ENCODE measurements around the gene LTO1.
"Not testable (repeated sequence)": the region's sequence is repeated elsewhere in the genome, so short reads cannot be mapped to it uniquely, and the experiment has no call there.

LTO1 gene

GRCh38 chr11:69634590-69634989, 40.6 kb downstream of the LTO1 start:
- DNase-seq (ENCODE audit: low spot score) = no peak

GRCh38 chr11:69634069-69634468, 41.1 kb downstream of the LTO1 start:
- DNase-seq (ENCODE audit: low spot score) = no peak

GRCh38 chr11:69632900-69633299, 42.3 kb downstream of the LTO1 start:
- no peak for DNase-seq (ENCODE audit: low spot score)

DNA sequence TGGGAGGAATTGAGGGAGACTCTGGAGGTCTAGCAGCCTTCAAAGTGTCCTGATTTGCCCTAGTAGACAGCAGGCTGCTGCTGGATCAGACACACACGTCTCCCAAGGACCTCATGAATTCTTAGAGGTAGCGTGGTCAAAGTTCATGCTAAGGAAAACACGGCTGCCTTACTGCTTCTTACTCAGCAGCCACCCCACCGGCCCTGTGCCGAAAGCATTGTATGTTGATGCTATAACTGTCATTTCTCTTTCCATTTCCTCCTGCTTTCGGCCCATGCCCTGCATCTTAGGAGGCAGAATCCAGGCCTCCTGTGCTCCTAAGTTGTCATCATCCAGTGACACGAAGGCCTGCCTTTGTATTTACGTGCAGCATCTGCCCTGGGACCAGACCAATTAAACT, 44.7 kb downstream of the LTO1 start:
- DNase-seq (ENCODE audit: low spot score) = no peak

DNA sequence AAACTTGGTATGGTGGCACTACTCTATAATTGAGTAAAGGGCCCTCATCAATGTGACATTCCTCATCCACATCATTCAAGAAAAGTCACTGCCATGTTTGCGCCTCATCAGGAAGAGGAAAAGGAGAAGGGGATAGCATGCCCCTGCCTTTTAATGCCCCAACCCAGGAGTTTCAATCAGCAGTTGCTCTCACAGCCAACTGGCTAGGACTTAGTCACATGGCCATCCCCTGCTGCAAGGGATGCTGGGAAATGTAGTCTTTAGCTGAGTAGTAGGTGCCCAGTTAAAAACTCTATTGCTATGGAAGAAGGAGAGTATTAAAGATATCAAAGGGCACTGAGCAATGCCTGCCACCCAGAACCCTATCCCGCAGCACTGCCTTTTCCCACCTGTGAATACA, 45.1 kb downstream of the LTO1 start:
- DNase-seq (ENCODE audit: low spot score) = no peak

DNA sequence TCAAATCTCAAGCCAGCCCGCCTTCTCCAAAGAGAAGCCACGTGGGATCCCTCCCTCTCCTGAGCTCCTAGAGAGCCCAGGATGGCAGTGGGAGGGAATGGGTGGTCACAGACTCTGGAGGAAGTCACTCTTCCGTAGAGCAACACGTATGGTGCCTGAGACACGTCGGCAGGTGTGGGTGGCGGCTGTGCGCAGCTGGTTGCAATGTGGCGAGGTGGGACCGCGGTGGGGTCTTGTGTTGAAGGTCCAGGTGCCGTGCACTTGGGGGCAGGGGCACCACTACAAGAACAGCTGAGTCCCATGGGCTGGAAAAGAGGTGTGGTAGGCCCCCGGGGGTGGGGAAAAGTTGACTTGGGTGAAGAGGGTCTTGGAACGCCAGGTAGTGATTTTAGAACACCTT, 47.6 kb downstream of the LTO1 start:
- DNase-seq (ENCODE audit: low spot score) = no peak

DNA sequence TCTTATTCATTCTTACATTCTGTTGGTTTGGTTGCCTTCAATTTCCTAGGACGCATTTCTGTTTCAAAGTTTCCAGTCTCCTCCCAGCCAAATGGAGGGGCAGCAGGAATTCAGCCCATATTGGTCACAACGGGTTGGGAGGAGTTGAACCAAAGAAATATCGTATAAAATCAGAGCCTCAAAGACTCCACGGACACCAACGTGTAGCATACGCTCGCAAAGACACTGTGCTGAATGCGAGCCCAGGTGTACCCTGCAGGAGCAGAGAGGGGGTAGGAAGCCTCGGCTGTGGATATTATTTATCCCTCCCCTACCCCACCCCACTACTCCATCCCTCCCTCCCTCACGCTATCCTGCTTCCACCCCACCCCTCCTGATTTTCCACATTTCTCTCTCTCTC, 49.7 kb downstream of the LTO1 start:
- DNase-seq (ENCODE audit: low spot score) = no peak

GRCh38 chr11:69624293-69624692, 50.9 kb downstream of the LTO1 start:
- DNase-seq (ENCODE audit: low spot score) = no peak

DNA sequence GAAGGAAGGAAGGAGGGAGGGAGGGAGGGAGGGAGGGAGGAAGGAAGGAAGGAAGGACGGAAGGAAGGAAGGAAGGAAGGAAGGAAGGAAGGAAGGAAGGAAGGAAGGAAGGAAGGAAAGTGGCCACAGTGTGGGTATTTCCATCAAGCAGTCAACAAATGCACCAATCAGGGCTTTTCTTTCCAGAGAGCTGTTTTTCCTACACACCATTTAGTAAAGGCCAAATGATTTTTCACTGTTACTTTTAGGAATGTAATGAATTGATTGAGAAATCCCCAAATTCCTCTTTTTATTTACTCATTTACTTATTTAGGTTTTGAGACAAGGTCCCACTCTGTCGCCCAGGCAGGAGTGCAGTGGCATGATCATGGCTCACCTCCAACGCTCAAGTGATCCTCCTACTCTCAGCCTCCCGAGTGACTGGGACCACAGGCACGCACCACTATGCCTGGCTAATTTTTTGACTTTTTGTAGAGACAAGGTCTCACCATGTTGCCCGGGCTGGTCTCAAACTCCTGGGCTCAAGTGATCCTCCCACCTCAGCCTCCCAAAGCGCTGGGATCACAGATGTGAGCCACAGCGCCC, 53.0 kb downstream of the LTO1 start:
- DNase-seq (ENCODE audit: low spot score) = not testable (repeated sequence)

GRCh38 chr11:69620683-69621290, 54.4 kb downstream of the LTO1 start:
- DNase-seq (ENCODE audit: low spot score) = no peak

GRCh38 chr11:69618237-69618636, 56.9 kb downstream of the LTO1 start:
- DNase-seq (ENCODE audit: low spot score) = no peak

DNA sequence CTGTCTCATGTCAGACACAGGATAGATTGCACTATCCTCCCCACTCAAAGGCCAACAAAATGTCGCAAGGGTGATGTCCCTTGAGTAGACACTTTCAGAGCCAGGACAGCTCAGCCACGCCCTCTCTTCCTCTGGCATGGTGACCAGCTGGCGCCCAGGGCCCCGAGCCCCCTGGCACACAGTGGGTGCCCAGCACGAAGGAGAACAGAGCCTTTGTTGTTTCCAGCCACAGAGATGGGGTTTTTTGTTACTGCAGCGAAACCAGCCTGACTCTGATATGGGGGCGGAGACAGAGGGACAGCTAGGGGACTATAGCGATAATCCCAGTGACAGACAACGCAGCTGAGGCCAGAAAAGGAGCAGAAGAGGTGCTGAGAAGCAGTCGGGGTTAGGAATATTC, 57.5 kb downstream of the LTO1 start:
- DNase-seq (ENCODE audit: low spot score) = no peak

DNA sequence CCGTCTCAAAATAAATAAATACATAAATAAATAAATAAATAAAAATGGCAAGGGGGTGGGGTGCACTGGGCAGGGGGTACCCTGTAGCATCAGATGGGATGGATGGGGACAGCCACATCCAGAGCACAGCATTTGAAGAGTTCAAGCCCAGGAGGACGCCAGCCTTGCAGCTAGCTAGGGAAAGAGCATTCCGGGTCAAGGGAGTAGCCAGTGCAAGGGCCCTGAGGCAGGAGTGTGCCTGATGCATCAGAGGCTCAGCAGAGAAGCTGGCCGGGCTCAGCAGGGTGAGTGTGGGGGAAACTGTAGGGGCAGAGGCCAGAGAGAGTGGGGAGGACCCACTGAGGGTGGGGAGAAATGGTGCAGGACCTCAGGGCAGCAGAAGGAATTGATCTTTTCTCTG, 57.9 kb downstream of the LTO1 start:
- no peak for DNase-seq (ENCODE audit: low spot score)

All from pons (tissue), 1 donor.